Osteocyte (in vitro differentiated cells): ENCODE results near the gene SRXN1. TPM values are rescaled to one million over a fixed set of nuclear protein-coding genes. Genes with fewer than 3 reads are reported as not detected.

ENCODE experiments used
- DNase-seq: peaks from one replicate; pipeline ENCODE4 v3.0.0; 2021; ENCODE audit warnings: mixed read lengths; ENCODE audit not compliant: unreplicated experiment; ENCODE audit errors: extremely low spot score
- H3K27ac Mint-ChIP-seq: one replicate; pipeline ENCODE4 v1.8.0; 2021; ENCODE audit warnings: mild to moderate bottlenecking, mixed read lengths; ENCODE audit not compliant: unreplicated experiment
- H3K27me3 Mint-ChIP-seq: one replicate; pipeline ENCODE4 v1.8.0; 2021; ENCODE audit warnings: mixed read lengths; ENCODE audit not compliant: unreplicated experiment
- H3K36me3 Mint-ChIP-seq: one replicate; pipeline ENCODE4 v1.8.0; 2021; ENCODE audit warnings: mixed read lengths; ENCODE audit not compliant: unreplicated experiment
- H3K4me1 Mint-ChIP-seq: one replicate; pipeline ENCODE4 v1.8.0; 2021; ENCODE audit warnings: mixed read lengths; ENCODE audit not compliant: unreplicated experiment
- H3K4me3 Mint-ChIP-seq: one replicate; pipeline ENCODE4 v1.8.0; 2021; ENCODE audit warnings: mild to moderate bottlenecking, moderate library complexity, mixed read lengths; ENCODE audit not compliant: unreplicated experiment
- H3K9me3 Mint-ChIP-seq: one replicate; pipeline ENCODE4 v1.8.0; 2021; ENCODE audit warnings: mixed read lengths; ENCODE audit not compliant: unreplicated experiment
- CTCF ChIP-seq: fragments of 200-600 bp; sonication (generic); IDR thresholded peaks from 2 replicates; pipeline ENCODE4 v1.5.0; 2021; ENCODE audit warnings: antibody characterized with exemption, mild to moderate bottlenecking, moderate library complexity
- total RNA-seq: library from RNA; stranded (reverse); gene quantifications from 2 replicates; pipeline ENCODE4 v1.2.1, GENCODE V29; 2021

Gene SRXN1
- total RNA-seq, 1 donor from 2014 or later = 14.3 TPM

GRCh38 chr20:663315-664090 lies 10.5 kb upstream of the SRXN1 start:
- Mint-ChIP-seq H3K27ac (no peak overlapping the region), H3K4me3 (no peak overlapping the region), H3K4me1 (peaks cover 15% of the 10 kb centered on the region), H3K36me3 (no peaks in the 10 kb centered on the region), H3K9me3 (no peaks in the 10 kb centered on the region), H3K27me3 (peaks cover 2% of the 10 kb centered on the region)
- no peak for DNase-seq
- no peak for TF ChIP-seq CTCF

GRCh38 chr20:662277-663192 lies 9.5 kb upstream of the SRXN1 start:
- TF ChIP-seq CTCF = no peak
- DNase-seq = no peak
- no peak overlapping the region for H3K27ac Mint-ChIP-seq
- H3K9me3 Mint-ChIP-seq = no peaks in the 10 kb centered on the region
- H3K27me3 Mint-ChIP-seq = peaks cover 11% of the 10 kb centered on the region
- H3K4me1 Mint-ChIP-seq = peaks cover 22% of the 10 kb centered on the region
- H3K36me3 Mint-ChIP-seq = no peaks in the 10 kb centered on the region
- no peak overlapping the region for H3K4me3 Mint-ChIP-seq

GRCh38 chr20:661474-662270 lies 8.7 kb upstream of the SRXN1 start:
- H3K27me3 Mint-ChIP-seq = peaks cover 12% of the 10 kb centered on the region
- DNase-seq = no peak
- H3K36me3 Mint-ChIP-seq = no peaks in the 10 kb centered on the region
- no peak overlapping the region for H3K27ac Mint-ChIP-seq
- peaks cover 22% of the 10 kb centered on the region for H3K4me1 Mint-ChIP-seq
- no peak for TF ChIP-seq CTCF
- no peak overlapping the region for H3K4me3 Mint-ChIP-seq
- no peaks in the 10 kb centered on the region for H3K9me3 Mint-ChIP-seq

GRCh38 chr20:658731-659291 lies 5.8 kb upstream of the SRXN1 start:
- Mint-ChIP-seq H3K27ac (no peak overlapping the region), H3K4me3 (no peak overlapping the region), H3K36me3 (no peaks in the 10 kb centered on the region), H3K27me3 (peaks cover 12% of the 10 kb centered on the region), H3K4me1 (peaks cover 22% of the 10 kb centered on the region), H3K9me3 (no peaks in the 10 kb centered on the region)
- DNase-seq = no peak
- no peak for TF ChIP-seq CTCF
